Heart left ventricle (tissue), 16 donors: ENCODE results near the gene SRR. TPM values are rescaled to one million over a fixed set of nuclear protein-coding genes. Genes with fewer than 3 reads are reported as not detected.

ENCODE experiments used
- ATAC-seq, 4 donors: fragments of 200-7000 bp; cut with Tn5 transposase; one replicate each; pipeline ENCODE4 v1.9.1; 2020 to 2022; ENCODE audit warnings: moderate library complexity in 4 of 4, mild to moderate bottlenecking in 3 of 4, moderate number of reproducible peaks in 1 of 4
- DNase-seq, 5 donors: peaks; one replicate each; pipeline ENCODE4 v3.0.0-alpha.2; 2020
- H3K27ac ChIP-seq, 12 donors: fragments of 200-600 bp; sonication (generic) in 4 of 12; one replicate each; pipeline versions ENCODE4 v1.5.0 to v1.8.0; 2016 to 2022; ENCODE audit warnings: mild to moderate bottlenecking in 2 of 12
- H3K27me3 ChIP-seq, 9 donors: fragments of 200-600 bp; sonication (generic) in 2 of 9; one replicate each; pipeline versions ENCODE4 v1.5.1 to v1.8.0; 2016 to 2022; ENCODE audit warnings: mild to moderate bottlenecking in 3 of 9
- H3K36me3 ChIP-seq, 9 donors: fragments of 200-600 bp; sonication (generic) in 2 of 9; one replicate each; pipeline versions ENCODE4 v1.5.0 to v1.8.0; 2018 to 2022; ENCODE audit warnings: mild to moderate bottlenecking in 2 of 9
- H3K4me1 ChIP-seq, 12 donors: fragments of 200-600 bp; sonication (generic) in 4 of 12; one replicate each; pipeline versions ENCODE4 v1.5.0 to v1.8.0; 2016 to 2022; ENCODE audit warnings: mild to moderate bottlenecking in 3 of 12
- H3K4me3 ChIP-seq, 12 donors: fragments of 200-600 bp; sonication (generic) in 4 of 12; one replicate each; pipeline versions ENCODE4 v1.5.0 to v1.8.0; 2017 to 2022; ENCODE audit warnings: mild to moderate bottlenecking in 9 of 12, moderate library complexity in 4 of 12
- H3K9me3 ChIP-seq, 12 donors: fragments of 200-600 bp; sonication (generic) in 4 of 12; one replicate each; pipeline versions ENCODE4 v1.5.0 to v1.8.0; 2016 to 2022; ENCODE audit warnings: mild to moderate bottlenecking in 1 of 12
- POLR2A ChIP-seq, 2 donors: fragments of 450-650 bp; IDR thresholded peaks; one replicate each; pipeline ENCODE4 v1.6.1; 2017; ENCODE audit warnings: antibody characterized with exemption in 2 of 2, mild to moderate bottlenecking in 2 of 2, moderate library complexity in 2 of 2
- WGBS, 4 donors: extraction: QIAGEN DNeasy Blood & Tissue Kit in 2 of 4; methylation state at CpG; one replicate each; pipeline versions ENCODE4 v1.1.5 to v1.1.7; 2013 to 2018; 5-methylcytosine and 5-hydroxymethylcytosine counted together
- intact Hi-C, 10 donors: fragments of 100-400 bp; cut with DNase I; formaldehyde crosslinking; loops; one replicate each; pipeline versions ENCODE4 v1.11.1 to v1.14.2; 2022
- polyA plus RNA-seq, 2 donors: library from polyadenylated mRNA; stranded (reverse); fragments of 200-250 nt; gene quantifications; one replicate each; pipeline ENCODE4 v1.2.3, GENCODE V29; 2013
- total RNA-seq, 9 donors: library from RNA; depleted of rRNA in 2 of 9; stranded (reverse); fragments of >200 nt in 2 of 9; fragmentation: NEBNext Ultra II Directional in 3 of 9; extraction: Animal tissue kit (Norgen Biotek cat#: 25700) in 3 of 9; gene quantifications; one replicate each; pipeline versions ENCODE4 v1.1.0 to v1.2.4, GENCODE V29; 2016 to 2023
- TF ChIP-seq, protein P1 (sequence below), 12 donors: fragments of 200-600 bp; sonication (generic) in 4 of 12; IDR thresholded peaks; one replicate each; pipeline versions ENCODE4 v1.5.0 to v1.8.0; 2018 to 2022; ENCODE audit warnings: antibody characterized with exemption in 12 of 12, mild to moderate bottlenecking in 5 of 12
- donor health status: ischemic (EF 13 %, LVEDD 7.1; RV severe dilation, severe dysfunction).
- donor health status: healthy with polysubstance abuse.
- donor health status: DM: no; HTN: yes; CAD: no.
- donor health status: DM: no; HTN: no; CAD: no.
- donor health status: ischemic (EF 25% LVEDD 6.9; RV normal size, moderate dysfunction).
- donor health status: ischemic (EF 25% LVEDD 5.7; RV mildly dilated, moderate dysfunction).
- donor health status: healthy.
- donor health status: DM: yes; HTN: yes; CAD: no.
- donor health status: ischemic (EF 35%, LVEDD 5.7; RV mildly dilated, moderate dysfunction).
- donor health status: nonischemic (EF 11% LVEDD 7.7; RV severe dilation, severe dysfunction).
- donor health status: DM: yes; HTN: yes; CAD: no.
- donor health status: PGD.
- donor health status: ischemic (EF 29% LVEDD 5.4; RV normal size, mild dysfunction).
- donor health status: nonischemic (EF 23%, LVEDD 6.1; RV moderate dilation, normal function).

Gene SRR
- total and polyA plus RNA-seq, 11 donors, result 2.9 to 19.7 (median 8.6) TPM

GRCh38 chr17:2369039-2369438 lies 65.3 kb downstream of the SRR start:
- DNase-seq (no peak), ATAC-seq (no peak)
- Histone ChIP-seq H3K27ac (no peak overlapping the region), H3K36me3 (peaks cover 0 to 62% (median 30%) of the 10 kb centered on the region in 9 donors), H3K4me1 (peaks cover under 1 to 41% (median 21%) of the 10 kb centered on the region in 12 donors), H3K9me3 (no peaks in the 10 kb centered on the region), H3K27me3 (no peaks in the 10 kb centered on the region), H3K4me3 (no peak overlapping the region)
- WGBS, 4 donors, result 63 to 73% (median 69%) methylated on average over 5 of the region's 5 CpGs
- intact Hi-C loops, result no loop called here
- TF ChIP-seq, protein P1, sequence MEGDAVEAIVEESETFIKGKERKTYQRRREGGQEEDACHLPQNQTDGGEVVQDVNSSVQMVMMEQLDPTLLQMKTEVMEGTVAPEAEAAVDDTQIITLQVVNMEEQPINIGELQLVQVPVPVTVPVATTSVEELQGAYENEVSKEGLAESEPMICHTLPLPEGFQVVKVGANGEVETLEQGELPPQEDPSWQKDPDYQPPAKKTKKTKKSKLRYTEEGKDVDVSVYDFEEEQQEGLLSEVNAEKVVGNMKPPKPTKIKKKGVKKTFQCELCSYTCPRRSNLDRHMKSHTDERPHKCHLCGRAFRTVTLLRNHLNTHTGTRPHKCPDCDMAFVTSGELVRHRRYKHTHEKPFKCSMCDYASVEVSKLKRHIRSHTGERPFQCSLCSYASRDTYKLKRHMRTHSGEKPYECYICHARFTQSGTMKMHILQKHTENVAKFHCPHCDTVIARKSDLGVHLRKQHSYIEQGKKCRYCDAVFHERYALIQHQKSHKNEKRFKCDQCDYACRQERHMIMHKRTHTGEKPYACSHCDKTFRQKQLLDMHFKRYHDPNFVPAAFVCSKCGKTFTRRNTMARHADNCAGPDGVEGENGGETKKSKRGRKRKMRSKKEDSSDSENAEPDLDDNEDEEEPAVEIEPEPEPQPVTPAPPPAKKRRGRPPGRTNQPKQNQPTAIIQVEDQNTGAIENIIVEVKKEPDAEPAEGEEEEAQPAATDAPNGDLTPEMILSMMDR (IDR thresholded peaks at IDR 0.05), result no peak
- no peak for TF ChIP-seq POLR2A (IDR thresholded peaks at IDR 0.05)

GRCh38 chr17:2369551-2370210 lies 65.9 kb downstream of the SRR start:
- peaks cover 0 to 56% (median 34%) of the 10 kb centered on the region in 9 donors for H3K36me3 ChIP-seq
- WGBS, 4 donors, result 56 to 72% (median 65%) methylated on average over 17 to 20 of the region's 20 CpGs
- no peak for TF ChIP-seq POLR2A (IDR thresholded peaks at IDR 0.05)
- TF ChIP-seq, protein P1 (IDR thresholded peaks at IDR 0.05), result peak in 1 of 12 donors; percentile 9
- no peaks in the 10 kb centered on the region for H3K27me3 ChIP-seq
- intact Hi-C loops, result no loop called here
- no peak for DNase-seq
- ATAC-seq, result peak in 2 of 4 donors; percentile 4 to 12
- H3K27ac ChIP-seq, result no peak overlapping the region
- no peaks in the 10 kb centered on the region for H3K9me3 ChIP-seq
- peaks cover 0 to 34% (median 16%) of the 10 kb centered on the region in 12 donors for H3K4me1 ChIP-seq
- H3K4me3 ChIP-seq, result no peak overlapping the region

GRCh38 chr17:2370211-2370589 lies 66.5 kb downstream of the SRR start:
- 88 to 92% (median 89%) methylated on average over 9 to 11 of the region's 11 CpGs for WGBS, 4 donors
- no peak for TF ChIP-seq POLR2A (IDR thresholded peaks at IDR 0.05)
- TF ChIP-seq, protein P1 (IDR thresholded peaks at IDR 0.05), result no peak
- Histone ChIP-seq H3K27ac (no peak overlapping the region), H3K4me1 (peaks cover 0 to 29% (median 15%) of the 10 kb centered on the region in 12 donors), H3K9me3 (no peaks in the 10 kb centered on the region), H3K4me3 (no peak overlapping the region), H3K36me3 (peaks cover 0 to 56% (median 34%) of the 10 kb centered on the region in 9 donors), H3K27me3 (no peaks in the 10 kb centered on the region)
- no peak for ATAC-seq
- peak in 1 of 5 donors; percentile 55 for DNase-seq
- intact Hi-C loops, result no loop called here

DNA sequence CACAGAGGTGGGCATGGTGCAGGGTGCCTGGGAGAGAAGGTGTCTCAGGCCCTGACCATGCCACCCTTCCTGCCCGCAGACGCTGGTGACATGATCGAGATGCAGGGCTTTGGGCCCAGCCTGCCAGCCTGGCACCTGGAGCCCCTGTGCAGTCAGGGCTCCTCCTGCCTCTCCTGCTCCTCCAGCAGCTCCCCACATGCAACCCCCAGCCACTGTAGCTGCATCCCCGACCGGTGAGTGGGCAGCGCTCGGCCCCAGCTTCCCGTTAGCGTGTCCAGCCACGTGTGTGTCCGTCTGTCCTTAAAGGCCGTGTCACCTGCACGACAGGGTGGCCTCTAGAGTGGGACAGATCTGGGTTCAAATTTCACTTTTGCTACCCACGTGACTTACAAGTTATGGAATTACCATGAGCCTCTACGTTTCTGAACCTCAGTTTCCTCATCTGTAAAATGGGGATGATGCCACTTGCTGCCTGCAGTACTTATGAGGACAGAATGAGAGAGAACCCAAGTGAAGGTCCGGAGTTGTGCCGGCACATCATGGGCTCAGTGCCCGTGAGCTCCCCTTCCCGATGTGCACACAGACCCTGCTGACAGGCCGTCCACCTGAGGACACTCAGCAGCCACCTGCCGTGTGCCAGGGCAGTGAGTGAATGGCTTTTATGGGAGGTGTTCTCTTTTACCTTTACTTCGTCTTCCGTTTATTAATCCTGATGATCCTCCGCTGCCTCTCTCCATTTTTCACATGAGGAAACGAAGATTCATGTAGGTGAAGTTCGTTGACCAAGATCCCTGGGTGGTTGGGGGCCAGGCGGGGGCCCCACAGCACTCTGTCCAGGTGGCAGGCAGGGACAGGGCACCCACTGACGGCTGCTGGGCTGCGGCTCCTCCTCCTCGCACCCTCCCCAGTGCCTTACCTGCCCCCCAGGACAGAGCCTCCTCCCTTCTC lies 67.7 kb downstream of the SRR start:
- WGBS, 4 donors, result 95 to 97% (median 96%) methylated on average over 26 to 30 of the region's 30 CpGs
- H3K4me1 ChIP-seq, result peaks cover 0 to 29% (median 15%) of the 10 kb centered on the region in 12 donors

More for the DNA sequence above, 67.7 kb downstream of the SRR start:
- TF ChIP-seq, protein P1 (IDR thresholded peaks at IDR 0.05), result no peak
- no peak for TF ChIP-seq POLR2A (IDR thresholded peaks at IDR 0.05)
- intact Hi-C loops, result no loop called here
- DNase-seq (no peak), ATAC-seq (no peak)
- no peaks in the 10 kb centered on the region for H3K9me3 ChIP-seq
- no peak overlapping the region for H3K27ac ChIP-seq
- H3K4me3 ChIP-seq, result no peak overlapping the region
- H3K27me3 ChIP-seq, result no peaks in the 10 kb centered on the region
- H3K36me3 ChIP-seq, result peaks cover 0 to 60% (median 43%) of the 10 kb centered on the region in 9 donors
